Fibroblast of skin of right biceps (primary cell): ENCODE measurements around the gene DUSP16.

ENCODE experiments used
- DNase-seq: peaks from one replicate; pipeline ENCODE4 v3.0.0-alpha.2; 2013

Gene DUSP16

DNA sequence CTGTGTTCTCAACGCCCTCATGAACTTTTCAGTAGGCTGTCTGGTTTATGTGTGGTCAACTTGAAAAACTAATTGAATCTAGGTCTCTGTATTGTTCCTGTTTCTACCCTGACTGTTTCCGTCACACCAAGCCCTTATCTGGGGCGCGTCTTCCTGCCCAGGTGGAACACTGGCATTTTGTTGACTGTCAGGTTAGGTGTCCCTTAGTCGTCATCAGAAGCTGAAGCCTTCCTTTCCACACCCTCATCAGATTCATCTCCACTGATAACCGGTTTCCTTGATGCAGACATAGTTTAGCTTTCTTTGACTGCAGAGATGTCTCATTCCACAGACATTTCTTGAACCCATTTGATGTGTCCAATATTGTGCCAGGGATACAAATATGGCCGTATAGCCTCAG, 96.5 kb downstream of the DUSP16 start:
- DNase-seq: no peak

DNA sequence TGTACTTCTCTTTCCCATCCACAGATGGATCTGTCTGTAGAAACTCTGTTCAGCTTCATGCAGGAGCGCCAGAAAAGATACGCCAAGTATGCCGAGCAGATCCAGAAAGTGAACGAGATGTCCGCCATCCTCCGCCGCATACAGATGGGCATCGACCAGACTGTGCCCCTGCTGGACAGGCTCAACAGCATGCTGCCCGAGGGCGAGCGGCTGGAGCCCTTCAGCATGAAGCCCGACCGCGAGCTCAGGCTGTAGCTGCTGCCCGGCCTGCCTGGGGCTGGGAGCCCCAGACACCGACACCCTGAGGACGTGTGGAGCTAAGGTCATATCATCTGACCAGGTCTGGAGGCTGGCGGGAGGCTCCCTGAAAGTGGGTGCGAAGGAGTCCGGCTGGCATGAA, 97.1 kb downstream of the DUSP16 start:
- no peak for DNase-seq

DNA sequence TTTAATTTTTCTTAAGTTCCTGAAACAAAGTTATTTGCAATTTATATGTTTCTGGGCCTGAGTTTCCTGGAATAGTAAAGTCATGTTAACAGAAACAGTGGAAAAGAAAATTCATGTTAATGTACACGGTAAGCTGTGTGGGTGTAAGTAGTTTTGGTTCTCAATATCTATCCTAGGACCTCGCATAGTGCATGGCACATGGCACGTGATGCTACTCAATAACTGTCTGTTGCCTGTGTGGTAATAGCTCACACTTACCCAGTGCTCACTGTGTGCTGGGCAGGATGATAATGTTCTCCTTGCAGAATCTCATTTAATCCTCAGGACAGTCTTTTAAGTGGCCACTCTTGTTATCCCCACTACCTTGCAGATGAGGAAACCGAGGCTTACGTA, 100.7 kb downstream of the DUSP16 start:
- DNase-seq: no peak

DNA sequence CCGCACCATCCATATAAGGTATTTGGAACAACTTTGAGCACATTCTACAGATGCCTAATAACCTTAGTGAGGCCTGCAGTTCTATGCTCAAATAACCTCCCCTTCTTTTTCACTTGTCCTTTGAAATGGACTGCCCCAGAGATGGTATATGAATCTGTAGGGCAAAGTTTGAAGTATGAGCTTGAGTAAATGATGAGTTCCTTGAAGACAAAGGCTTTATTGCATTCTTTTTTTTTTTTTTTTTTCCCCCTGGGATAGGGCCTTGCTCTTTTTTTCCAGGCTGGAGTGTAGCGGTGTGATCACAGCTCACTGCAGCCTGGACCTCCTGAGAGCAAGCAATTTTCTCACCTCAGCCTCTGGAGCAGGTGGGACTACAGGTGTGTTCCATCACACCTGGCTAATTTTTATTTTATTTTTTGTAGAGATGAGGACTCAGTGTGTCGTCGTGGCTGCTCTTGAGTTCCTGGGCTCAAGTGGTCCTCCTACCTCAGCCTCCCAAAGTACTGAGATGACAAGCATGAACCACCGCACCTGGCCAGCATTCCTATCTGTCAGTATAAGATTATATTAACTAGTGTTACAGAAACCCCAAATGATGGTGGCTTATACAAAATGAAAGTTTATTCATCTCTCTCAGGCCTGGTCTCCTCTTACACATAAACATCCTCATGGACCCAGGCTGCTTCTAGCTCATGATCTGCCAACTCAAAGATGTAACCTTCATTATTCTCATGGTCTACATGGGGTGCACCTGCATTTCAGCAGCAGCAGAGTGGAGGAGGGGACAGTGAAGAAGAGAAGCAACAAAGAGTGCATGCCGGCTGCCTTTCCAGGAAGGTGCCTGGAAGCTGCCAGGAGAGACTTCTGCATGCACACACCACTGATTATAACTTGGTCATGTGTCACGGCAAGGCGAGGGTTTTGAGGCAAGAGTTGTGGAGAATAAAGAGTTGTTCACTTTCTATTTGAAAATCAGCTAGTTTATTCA, 101.4 kb downstream of the DUSP16 start:
- DNase-seq: no peak

DNA sequence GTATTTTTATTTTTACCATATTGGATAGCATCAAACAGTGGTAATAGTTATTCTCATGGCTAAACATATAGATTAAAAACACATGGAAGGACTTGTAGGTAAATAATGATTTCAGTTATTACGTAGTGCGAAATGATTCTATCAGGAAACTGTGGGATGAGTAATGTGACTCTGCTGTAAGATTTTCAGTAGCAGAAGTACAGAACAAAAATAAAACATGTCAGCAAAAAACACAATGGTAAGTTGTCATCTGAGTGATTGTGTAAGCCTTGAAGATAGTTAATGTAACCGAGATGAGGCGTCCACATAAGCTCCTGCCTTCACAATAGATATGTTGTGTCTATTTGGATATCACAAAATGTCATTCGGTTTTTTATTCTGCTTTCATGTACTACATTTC, 106.0 kb downstream of the DUSP16 start:
- DNase-seq: peak; percentile 80

DNA sequence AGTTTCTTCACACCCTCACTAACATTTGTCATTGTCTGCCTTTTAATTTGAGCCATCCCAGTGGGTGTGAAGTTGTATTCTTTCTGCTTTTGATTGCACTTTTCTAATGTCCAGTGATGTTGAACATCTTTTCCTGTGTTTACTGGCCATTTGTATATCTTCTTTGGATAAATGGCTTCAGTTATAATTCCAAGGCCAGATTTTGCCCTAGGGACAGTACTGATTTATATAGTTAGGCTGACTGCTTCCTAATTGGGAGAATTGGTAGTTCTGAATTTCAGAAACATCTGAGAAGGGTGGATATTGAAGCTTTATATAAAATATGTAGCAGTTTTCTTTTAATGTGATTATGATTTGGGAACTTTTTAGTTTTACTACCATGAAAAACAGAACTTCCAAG, 108.3 kb downstream of the DUSP16 start:
- DNase-seq: no peak

DNA sequence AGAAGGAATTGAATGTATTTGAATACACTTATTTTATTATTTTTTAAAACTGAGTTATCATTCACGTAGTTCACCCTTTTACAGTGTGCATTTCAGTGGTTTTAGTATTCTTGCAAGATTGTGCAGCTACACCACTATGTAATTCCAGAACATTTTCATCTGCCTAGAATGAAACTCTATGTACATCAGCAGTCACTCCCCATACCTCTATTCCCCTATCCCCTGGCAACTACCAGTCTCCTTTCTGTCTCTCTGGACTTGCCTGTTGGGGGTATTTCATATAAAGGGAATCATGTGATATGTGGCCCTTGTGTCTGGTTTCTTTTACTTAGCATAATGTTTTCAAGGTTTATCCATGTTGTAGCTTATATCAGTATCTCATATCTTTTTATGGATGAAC, 109.0 kb downstream of the DUSP16 start:
- DNase-seq: no peak

DNA sequence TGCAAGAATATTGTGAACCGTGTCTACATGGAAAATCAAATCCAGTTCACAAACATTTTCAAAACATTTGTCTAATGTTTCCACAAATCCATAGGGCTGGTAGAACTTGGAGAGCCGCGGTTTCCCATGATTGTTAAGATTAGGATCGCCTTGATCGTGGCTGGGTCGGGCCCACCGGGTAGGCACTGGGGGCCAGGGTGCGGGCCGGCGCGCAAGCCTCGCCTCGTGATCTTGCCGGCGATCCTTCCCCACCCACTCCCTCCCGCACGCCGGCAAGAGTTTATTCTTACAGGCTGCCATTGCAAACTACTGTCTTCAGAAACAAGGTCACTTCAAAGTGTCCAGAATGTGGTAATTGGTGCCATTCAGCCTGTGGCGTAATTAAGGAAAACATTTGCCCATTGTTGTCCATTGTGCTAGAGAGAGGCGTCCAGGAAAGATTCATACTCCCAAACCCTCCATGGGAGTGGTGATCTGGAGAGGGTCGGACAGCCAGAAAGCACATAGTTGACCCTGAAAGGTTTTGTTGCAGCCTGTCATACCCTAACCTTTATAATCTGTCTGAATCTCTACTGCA, 110.2 kb downstream of the DUSP16 start:
- DNase-seq: no peak

DNA sequence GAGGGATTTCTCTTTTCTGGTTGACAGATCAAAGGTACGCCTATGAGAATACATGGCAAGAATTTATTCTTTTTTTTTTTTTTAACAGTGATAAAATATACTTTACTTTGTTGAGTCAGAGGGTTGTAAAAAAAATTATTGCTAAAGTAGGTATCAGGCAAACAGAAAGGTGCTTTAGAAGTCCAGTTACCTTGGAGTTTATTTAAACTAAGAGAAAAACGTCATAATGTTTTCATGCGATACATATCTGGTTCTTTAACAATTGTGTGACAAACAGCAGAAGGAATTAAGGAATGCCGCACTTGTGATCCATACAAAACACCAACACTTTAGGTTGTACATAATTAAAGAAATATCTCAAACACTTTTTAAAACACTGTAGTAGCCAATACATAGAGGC, 111.6 kb downstream of the DUSP16 start:
- no peak for DNase-seq

DNA sequence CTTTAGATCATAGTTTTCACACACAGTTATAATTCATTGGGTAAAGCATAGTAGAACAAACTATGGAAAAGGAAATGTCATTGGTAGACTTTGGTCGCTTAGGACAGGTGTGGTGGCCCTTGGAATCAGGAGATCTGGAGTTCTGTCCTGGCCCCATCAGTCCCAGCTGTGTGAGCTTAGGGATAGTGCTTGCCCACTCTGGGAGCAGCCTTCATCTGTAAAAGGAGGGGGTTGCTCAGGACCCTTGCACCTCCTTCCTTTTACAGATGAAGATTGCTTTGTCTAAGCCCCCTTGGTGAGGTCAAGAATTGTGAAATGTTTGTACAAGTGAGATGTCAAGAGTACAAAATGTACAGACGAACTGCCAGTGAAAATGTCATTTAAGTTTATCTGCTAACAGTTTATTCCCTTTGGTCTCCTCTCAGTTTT, 112.6 kb downstream of the DUSP16 start:
- DNase-seq: no peak

DNA sequence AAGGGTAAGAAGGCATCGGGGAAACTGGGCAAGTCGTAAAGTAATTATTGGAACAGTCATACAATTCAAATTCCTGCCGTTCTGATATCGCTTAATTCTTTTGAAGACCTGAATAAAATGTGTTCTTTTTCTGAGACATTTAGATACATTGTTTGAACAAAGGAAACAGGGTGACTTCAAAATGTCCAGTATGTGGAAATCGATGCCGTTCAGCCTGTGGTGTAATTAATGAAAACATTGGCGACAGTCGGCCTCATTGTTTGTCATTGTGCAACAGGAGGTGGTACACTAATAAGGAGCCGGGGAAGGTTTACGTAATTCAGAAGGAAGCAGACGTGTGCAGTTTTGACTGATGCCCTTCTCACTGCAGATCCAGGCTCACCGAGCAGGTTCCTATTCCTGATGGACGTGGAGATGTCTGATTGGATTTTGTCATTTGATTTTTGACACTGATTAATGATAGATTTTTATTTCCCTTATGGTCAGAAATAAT, 113.1 kb downstream of the DUSP16 start:
- DNase-seq: no peak

DNA sequence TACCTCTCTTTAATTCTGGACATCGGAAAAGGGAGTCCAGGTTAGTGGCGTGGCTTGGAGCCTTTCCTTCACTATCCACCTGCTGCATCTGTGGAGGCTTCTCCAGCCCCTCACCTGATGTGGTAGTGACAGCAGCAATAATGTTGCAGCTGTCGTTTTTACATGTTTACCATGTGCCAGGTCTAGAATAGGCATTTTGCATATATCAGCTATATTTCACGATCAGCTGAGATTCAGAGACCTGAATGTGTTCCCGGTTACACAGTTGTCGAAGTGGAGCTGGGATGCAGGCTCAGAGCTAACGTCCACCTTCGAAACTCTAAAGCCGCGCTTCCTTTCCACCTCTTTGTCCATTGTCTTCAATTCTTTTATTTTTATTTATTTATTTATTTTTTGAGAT, 114.8 kb downstream of the DUSP16 start:
- DNase-seq: no peak

DNA sequence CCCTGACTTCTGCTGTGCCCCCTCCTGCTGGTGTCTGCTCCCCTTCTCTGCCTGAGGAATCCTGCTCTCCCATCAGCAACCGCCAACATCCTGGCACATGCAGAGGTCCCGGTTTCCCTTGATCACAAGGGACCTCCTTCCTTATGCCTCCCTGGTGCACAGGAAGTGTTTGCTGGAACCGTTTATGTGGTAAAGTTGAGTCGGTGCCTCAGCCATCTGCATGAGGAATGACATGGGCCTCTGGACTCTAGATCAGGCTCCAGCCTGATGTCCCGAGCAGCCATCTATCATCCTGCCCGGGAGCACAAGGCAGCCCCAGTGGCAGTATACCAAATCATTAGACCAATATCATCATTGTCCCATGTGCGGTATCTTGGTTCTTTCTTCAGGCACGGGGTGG, 115.4 kb downstream of the DUSP16 start:
- peak; percentile 15 for DNase-seq

DNA sequence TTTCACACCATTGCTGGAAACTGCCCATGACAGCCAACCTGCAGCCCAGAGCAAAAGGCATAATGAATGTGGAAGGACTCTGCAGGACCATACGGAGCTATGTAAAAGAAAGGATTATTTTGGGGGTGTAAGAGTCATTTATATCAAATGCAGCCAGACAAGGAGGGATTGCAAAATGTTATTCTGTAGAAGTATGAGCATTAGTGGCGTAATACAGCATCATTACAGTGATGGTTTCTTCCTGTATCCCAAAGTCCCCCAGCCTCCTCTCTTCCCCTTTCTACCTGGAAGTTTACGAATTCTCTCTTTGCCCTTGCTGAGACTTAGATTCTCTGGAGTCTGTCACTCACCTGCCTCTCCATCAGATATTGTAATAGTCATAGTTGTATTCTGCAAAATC, 115.9 kb downstream of the DUSP16 start:
- DNase-seq: no peak

DNA sequence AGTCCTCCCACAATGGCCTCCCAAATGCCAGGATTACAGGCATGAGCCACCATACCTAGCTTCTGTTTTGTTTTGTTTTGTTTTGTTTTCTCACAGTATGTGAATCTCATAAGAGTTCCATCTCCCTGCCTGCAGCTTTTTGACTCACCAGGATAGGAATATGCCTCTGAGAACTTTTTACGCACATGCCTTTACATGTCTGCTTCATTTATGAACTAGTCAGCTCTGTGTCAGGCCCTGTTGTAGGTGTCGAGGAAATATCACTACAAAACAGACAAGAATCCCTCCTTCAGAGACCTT, 116.8 kb downstream of the DUSP16 start:
- no peak for DNase-seq

DNA sequence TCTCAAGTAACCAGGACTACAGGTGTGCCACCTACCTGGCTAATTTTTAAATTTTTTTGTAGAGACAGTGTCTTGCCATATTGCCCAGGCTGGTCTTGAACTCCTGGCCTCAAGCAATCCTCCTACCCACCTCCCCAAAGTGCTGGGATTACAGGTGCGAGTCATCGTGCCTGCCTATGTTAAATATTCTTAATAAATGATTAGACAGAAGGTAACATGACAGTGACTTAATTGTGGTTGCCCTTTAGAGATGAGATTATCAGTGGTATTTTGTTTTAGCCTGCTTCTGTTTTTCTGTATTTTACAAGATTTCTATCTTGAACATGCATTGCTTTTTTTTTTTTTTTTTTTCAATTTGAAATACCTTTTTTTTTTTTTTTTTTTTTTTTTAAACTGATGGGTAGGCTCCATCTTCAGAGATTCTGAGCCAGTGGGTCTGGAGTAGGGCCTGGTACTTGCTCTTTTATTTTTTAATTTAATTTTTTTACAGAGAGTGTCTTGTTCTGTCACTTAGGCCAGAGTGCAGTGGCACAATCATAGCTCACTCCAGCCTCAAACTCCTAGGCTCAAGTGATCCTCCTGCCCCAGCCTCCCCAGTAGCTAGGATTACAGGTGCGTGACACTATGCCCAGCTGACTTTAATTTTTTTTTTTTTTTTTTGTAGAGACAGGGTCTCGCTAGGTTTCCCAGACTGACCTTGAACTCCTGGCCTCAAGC, 117.3 kb downstream of the DUSP16 start:
- no peak for DNase-seq

DNA sequence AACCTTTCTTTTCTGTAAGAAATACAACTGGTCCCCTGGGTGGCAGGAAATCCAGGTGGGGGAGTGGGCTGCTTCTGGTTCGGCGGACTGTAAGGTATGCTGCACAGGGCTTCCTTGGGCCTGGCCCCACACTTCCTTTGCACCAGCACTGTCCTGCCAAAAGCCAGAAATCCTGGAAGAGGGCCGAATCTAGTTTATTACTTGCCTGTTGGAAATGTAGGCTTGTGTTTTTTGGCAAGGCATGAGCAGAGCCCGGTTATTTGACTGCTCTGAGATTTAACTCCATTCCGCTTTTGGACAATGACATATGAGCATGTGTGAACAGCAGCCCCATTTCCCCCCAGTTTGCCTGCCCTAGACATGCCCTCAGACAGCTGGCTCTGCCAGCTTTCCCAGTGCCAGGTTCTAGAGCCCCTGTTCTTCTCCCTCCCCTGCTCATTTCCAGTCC, 119.2 kb downstream of the DUSP16 start:
- DNase-seq: peak; percentile 32

DNA sequence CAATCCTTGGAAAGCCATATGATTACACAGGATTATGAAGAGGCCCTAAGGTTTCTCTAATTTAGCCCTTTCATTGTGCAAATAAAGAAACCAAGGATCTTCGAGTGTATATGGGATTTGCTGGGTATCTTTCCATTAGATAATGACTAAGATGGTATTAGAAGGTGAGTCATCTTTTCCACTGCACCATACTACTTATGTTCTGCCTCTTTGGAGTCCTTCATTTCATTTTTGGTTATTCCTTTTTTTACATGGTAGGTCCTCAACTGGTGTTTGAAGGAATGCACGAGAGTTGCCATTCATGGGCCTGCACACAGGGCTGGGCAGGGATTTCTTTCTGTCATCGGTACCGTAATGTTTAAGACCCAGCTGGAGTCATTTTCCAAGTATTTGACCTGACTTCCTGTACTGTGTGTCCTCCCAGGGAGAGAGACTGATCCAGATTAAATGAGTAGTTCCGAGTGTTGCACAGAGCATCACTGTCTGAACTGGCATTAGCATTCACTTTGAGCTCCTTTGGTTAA, 120.1 kb downstream of the DUSP16 start:
- DNase-seq: peak; percentile 55

DNA sequence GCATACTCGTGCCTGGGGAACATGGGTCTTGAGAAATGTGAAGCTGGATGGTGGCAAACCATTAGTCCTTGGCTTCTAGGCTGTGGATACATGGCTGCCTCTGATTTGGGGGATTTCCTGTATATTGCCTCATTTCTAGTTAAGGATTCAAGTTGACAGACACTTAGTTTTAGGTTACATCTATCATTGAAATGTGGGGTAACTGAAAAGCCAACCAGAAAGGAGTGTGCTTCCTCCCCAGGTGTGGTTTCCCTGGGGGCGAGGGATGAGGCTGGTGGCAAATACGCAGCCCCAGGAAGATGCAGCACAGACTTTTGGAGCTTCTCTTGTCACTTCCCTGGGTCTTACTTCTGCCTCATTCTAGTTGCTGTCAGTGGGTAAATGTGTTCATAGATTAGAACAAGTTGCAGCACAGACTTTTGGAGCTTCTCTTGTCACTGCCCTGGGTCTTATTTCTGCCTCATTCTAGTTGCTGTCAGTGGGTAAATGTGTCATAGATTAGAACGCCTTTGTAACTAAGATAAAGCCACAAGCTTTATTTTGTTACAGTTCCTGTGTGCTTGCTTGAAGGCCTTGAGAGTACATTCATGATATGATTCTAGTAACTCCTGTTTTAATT, 120.7 kb downstream of the DUSP16 start:
- peak; percentile 13 for DNase-seq

DNA sequence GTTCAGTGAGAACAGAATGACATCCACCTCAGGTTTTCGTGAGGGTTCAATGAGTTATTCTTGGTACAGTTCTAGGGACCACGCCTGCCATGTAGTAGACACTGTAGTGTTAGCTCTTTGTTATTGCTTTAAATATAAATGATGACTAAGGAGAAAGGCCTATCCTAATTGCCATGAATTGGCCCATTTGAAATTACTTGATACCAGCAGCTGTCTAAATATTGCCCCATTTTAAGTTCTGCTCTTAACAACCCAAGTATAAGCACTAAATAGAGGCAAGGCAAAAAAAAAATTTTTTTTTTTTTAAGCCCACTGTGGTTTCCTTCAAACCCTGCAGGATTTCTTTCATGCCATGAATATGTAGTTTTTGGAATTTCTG, 121.2 kb downstream of the DUSP16 start:
- DNase-seq: no peak

DNA sequence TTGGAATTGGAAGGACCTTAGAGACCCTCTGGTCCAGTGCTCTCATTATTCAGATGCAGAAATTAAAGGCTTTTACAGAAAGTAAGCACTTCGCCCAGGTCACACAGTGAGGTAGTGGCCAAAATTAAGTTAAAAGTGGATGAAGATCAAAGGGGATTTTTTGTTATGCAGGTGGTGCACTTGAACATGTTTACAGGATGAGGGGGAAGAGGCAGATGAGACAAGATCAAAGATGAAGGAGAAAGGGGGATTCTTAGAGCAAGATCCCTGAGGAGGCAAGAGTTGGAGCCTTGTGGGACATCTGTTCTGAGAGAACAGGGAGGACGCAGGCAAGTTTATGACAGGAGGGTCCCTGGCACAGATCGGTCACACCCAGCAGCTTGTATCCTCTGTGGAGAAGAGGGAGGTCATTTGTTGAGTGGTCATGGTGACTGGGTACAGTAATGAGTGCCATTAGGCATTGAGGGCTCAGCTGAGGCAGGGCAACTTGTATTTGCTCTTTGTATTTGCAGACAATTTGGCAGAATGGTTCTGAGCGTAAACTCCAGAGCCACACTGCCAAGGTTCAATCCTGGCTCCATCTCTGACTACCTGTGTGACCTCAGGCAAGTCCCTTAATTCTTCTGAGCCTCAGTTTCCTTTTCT, 121.8 kb downstream of the DUSP16 start:
- DNase-seq: no peak

DNA sequence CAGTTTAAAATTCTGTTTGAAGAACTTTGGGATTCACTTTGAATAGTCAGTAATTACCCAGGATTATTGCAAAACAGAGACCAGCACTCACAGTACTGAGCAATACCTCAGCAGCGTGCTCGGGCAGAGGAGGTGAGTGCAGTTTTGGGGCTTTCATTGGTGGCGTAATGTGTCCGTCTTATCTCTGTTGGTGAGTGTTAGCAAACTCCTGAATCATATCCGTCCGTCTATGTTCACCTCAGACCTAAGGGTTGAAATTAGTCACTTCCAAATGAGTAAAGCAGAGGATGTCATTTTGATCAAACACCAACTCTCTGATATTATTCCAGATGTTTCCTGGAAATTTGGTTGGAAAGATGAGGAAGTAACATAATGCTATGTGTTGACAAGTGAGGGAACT, 123.0 kb downstream of the DUSP16 start:
- DNase-seq: peak; percentile 21
